ENCODE measurements around the gene GNGT2.

DNA sequence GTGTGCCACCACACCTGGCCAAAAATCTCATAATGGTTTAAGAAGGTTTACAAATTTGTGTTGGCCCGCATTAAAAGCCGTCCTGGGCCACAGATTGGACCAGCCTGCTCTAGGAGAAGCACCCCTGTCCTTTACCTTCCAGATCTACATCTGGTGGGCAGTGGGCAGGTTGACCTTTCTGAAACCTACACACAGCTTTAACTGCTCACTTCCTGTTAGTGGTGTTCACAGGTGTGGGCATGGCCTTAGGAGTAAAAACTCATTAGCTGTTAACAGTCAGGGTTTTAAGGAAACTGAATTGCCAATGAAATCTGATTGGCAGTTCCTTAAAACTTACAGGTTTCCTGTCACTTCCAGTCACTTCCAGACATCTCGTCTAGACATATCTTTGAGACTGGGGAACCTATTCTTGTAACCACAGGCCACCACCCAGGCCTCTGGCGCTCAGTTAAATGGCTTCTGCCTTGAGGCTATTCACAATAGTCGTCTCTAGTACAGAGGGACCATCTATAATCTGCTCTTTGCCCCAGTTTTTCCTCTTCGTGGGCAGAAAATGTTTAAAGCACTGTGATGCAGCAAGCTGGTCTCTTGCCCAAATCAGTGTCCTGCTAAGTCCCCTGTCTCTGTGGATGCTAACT lies 29.3 kb downstream of the GNGT2 start:
- TF ChIP-seq, protein P1, sequence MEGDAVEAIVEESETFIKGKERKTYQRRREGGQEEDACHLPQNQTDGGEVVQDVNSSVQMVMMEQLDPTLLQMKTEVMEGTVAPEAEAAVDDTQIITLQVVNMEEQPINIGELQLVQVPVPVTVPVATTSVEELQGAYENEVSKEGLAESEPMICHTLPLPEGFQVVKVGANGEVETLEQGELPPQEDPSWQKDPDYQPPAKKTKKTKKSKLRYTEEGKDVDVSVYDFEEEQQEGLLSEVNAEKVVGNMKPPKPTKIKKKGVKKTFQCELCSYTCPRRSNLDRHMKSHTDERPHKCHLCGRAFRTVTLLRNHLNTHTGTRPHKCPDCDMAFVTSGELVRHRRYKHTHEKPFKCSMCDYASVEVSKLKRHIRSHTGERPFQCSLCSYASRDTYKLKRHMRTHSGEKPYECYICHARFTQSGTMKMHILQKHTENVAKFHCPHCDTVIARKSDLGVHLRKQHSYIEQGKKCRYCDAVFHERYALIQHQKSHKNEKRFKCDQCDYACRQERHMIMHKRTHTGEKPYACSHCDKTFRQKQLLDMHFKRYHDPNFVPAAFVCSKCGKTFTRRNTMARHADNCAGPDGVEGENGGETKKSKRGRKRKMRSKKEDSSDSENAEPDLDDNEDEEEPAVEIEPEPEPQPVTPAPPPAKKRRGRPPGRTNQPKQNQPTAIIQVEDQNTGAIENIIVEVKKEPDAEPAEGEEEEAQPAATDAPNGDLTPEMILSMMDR (IDR thresholded peaks at IDR 0.05; ENCODE audit: borderline replicate concordance, extremely low read depth, low read length, poor library complexity, severe bottlenecking) = no peak
- TF ChIP-seq EZH2 (IDR thresholded peaks at IDR 0.05; ENCODE audit: borderline replicate concordance, low read depth, low read length, severe bottlenecking) = no peak
